Testis (tissue), 5 donors: ENCODE results near the gene MFAP3L. TPM values are rescaled to one million over a fixed set of nuclear protein-coding genes. Genes with fewer than 3 reads are reported as not detected.

ENCODE experiments used
- DNase-seq: peaks from one replicate; pipeline ENCODE4 v3.0.0-alpha.2; 2019
- H3K27ac ChIP-seq, 2 donors: fragments of 200-600 bp; sonication (generic); one replicate each; pipeline ENCODE4 v1.5.1; 2019
- H3K27me3 ChIP-seq: fragments of 200-600 bp; sonication (generic); one replicate; pipeline ENCODE4 v1.5.1; 2019
- H3K36me3 ChIP-seq: fragments of 200-600 bp; sonication (generic); one replicate; pipeline ENCODE4 v1.5.1; 2017; ENCODE audit warnings: low read depth; ENCODE audit errors: missing control alignments
- H3K4me1 ChIP-seq: fragments of 200-600 bp; sonication (generic); one replicate; pipeline ENCODE4 v1.5.1; 2019
- H3K4me3 ChIP-seq, 2 donors: fragments of 200-600 bp; sonication (generic); one replicate each; pipeline ENCODE4 v1.5.1; 2017 to 2019
- H3K9me3 ChIP-seq: fragments of 200-600 bp; sonication (generic); one replicate; pipeline ENCODE4 v1.5.1; 2017
- CTCF ChIP-seq, 3 experiments: fragments of 450-650 bp in 2 of 3; fragments of 200-600 bp in 1 of 3; sonication (generic) in 1 of 3; IDR thresholded peaks; one replicate each; pipeline ENCODE4 v1.5.1; 2016 to 2019; ENCODE audit warnings: antibody characterized with exemption in 3 of 3, mild to moderate bottlenecking in 2 of 3, moderate library complexity in 1 of 3
- POLR2A ChIP-seq: fragments of 450-650 bp; IDR thresholded peaks from one replicate; pipeline ENCODE4 v1.6.1; 2017; ENCODE audit warnings: antibody characterized with exemption, mild to moderate bottlenecking, moderate library complexity
- WGBS, 2 donors: methylation state at CpG; one replicate each; pipeline ENCODE4 v1.1.5; 2018; 5-methylcytosine and 5-hydroxymethylcytosine counted together
- intact Hi-C: fragments of 100-400 bp; cut with DNase I; formaldehyde crosslinking; loops from one replicate; pipeline ENCODE4 v1.15.1; 2023; ENCODE audit warnings: low total_unique reads
- long read RNA-seq, 2 donors: transcript quantifications; one replicate each; lab custom pipeline, GENCODE V29; 2026
- polyA plus RNA-seq: library from polyadenylated mRNA; stranded (reverse); fragments of 350-450 nt; fragmentation: Illumina TruSeq; extraction: RNeasy Lipid Tissue Mini Kit (QIAGEN cat#74804); gene quantifications from one replicate; pipeline ENCODE4 v1.2.3, GENCODE V29; 2014; ENCODE audit warnings: low read depth, low replicate concordance; ENCODE audit not compliant: insufficient read depth
- total RNA-seq, 2 donors: library from RNA; depleted of rRNA; stranded (reverse); fragments of >200 nt; gene quantifications; one replicate each; pipeline ENCODE4 v1.2.3, GENCODE V29; 2016

The MFAP3L gene
- total RNA-seq (10 to 100 TPM; 41.4 to 78.6 TPM), polyA plus RNA-seq (113 TPM)
- long read RNA-seq, donor 1, partial matches to known transcripts, result 0 of 1 reads
- long read RNA-seq, donor 1, other reads (novel, unspliced or antisense), result 0 of 1 reads
- long read RNA-seq, donor 2, partial matches to known transcripts, result 0 of 1 reads
- long read RNA-seq, donor 2, other reads (novel, unspliced or antisense), result 0 of 1 reads

GRCh38 chr4:170026253-170027021 is at the start of gene MFAP3L:
Gene MFAP3L, minus strand, starts transcription at chr4:170026395. Its CDS starts 20,518 bp downstream, at chr4:170005877.
- peak; percentile 89 for DNase-seq
- Histone ChIP-seq H3K4me1 (no peaks in the 10 kb centered on the region), H3K9me3 (no peaks in the 10 kb centered on the region), H3K36me3 (no peaks in the 10 kb centered on the region), H3K27me3 (no peaks in the 10 kb centered on the region), H3K27ac (peak within 1 kb of the TSS; percentile 87 to 88), H3K4me3 (peak within 1 kb of the TSS; percentile 91 to 96)
- TF ChIP-seq POLR2A (no peak), CTCF (IDR thresholded peaks at IDR 0.05) (peak in 2 of 3 experiments; percentile 8 to 20)
- intact Hi-C loops, result no loop called here
- WGBS, 2 donors, result 0 to 4% methylated on average over 8 to 50 of the region's 86 CpGs

GRCh38 chr4:170071196-170071595 is 45.0 kb upstream of the MFAP3L start:
- Histone ChIP-seq H3K4me3 (no peak overlapping the region), H3K4me1 (no peaks in the 10 kb centered on the region), H3K27me3 (no peaks in the 10 kb centered on the region), H3K9me3 (no peaks in the 10 kb centered on the region), H3K27ac (no peak overlapping the region), H3K36me3 (no peaks in the 10 kb centered on the region)
- TF ChIP-seq CTCF (IDR thresholded peaks at IDR 0.05) (no peak), POLR2A (no peak)
- intact Hi-C loops, result no loop called here
- WGBS, 2 donors, result 67 to 93% methylated on average over 6 of the region's 6 CpGs
- DNase-seq, result no peak

GRCh38 chr4:170068438-170069128 is 42.4 kb upstream of the MFAP3L start:
- WGBS, 2 donors, result 93 to 95% methylated on average over 8 of the region's 8 CpGs
- intact Hi-C loops, result no loop called here
- H3K27ac ChIP-seq, result no peak overlapping the region
- H3K36me3 ChIP-seq, result no peaks in the 10 kb centered on the region
- TF ChIP-seq CTCF (IDR thresholded peaks at IDR 0.05) (no peak), POLR2A (no peak)
- no peak for DNase-seq
- no peak overlapping the region for H3K4me3 ChIP-seq
- no peaks in the 10 kb centered on the region for H3K4me1 ChIP-seq
- H3K9me3 ChIP-seq, result no peaks in the 10 kb centered on the region
- no peaks in the 10 kb centered on the region for H3K27me3 ChIP-seq

- no peak for TF ChIP-seq CTCF (IDR thresholded peaks at IDR 0.05)
- TF ChIP-seq POLR2A, result no peak
- H3K9me3 ChIP-seq, result no peaks in the 10 kb centered on the region
Observed at GRCh38 chr4:170059421-170059820, 33.2 kb upstream of the MFAP3L start.

More at GRCh38 chr4:170059421-170059820, 33.2 kb upstream of the MFAP3L start:
- no peak for DNase-seq
- no peaks in the 10 kb centered on the region for H3K27me3 ChIP-seq
- no peak overlapping the region for H3K4me3 ChIP-seq
- H3K27ac ChIP-seq, result no peak overlapping the region
- no peaks in the 10 kb centered on the region for H3K4me1 ChIP-seq
- no peaks in the 10 kb centered on the region for H3K36me3 ChIP-seq
- intact Hi-C loops, result no loop called here
- 78 to 89% methylated on average over 4 of the region's 4 CpGs for WGBS, 2 donors
